ENCODE results near the gene TERF2IP. TPM values are rescaled to one million over a fixed set of nuclear protein-coding genes. Genes with fewer than 3 reads are reported as not detected.
A peak's percentile ranks its signal among the peaks of the same experiment; 100 is the strongest.

TERF2IP gene
- total and polyA plus RNA-seq, 9 of the 15 experiments (the other 6 are each of a cell fraction or from before 2014, with no cell fraction given), result 14.5 to 64.2 (median 47.0) TPM

DNA sequence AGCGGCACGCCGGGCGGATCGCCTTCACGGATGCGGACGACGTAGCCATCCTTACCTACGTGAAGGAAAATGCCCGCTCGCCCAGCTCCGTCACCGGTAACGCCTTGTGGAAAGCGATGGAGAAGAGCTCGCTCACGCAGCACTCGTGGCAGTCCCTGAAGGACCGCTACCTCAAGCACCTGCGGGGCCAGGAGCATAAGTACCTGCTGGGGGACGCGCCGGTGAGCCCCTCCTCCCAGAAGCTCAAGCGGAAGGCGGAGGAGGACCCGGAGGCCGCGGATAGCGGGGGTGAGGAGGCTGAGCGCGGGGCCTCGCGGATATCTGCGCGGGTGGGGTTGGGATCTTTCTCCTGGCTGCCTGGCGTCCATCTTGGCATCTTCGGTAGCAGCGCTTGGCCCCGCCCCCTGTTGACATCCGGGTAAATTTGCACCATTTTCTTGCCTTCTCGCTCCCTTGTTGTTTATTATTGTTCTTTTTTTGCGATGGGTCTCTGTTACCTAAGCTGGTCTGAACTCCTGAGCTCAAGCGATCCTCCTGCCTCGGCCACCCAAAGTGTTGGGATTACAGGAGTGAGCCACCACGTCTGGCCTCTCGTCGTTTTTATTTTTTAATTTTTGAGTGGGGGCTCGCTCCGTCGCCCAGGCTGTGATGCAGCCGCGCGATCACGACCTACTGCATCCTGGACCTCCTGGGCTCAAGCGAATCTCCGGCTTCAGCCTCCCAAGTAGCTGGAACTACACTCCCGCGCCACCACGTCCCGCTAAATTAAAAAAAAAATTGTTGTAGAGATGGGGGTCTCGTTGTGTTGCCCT is 898 bp downstream of the TERF2IP start (continued):
- TF ChIP-seq SFPQ (IDR thresholded peaks at IDR 0.05; ENCODE audit: low read depth, low read length) (no peak), POLR2H (tag; IDR thresholded peaks at IDR 0.05; ENCODE audit: low read depth) (no peak), ZNF232 (CRISPR knock-in tag; IDR thresholded peaks at IDR 0.05) (peak; percentile 3; the same call in 1 of the 2 replicates), RB1 (IDR thresholded peaks at IDR 0.05; ENCODE audit: low read depth) (0 out of 2 replicates have a peak, but pooled peaks have one; percentile 18), SAFB (IDR thresholded peaks at IDR 0.05; ENCODE audit: borderline replicate concordance, low read depth, low read length) (peak; percentile 53; the same call in 1 of the 2 replicates), NRF1 (conservative IDR thresholded peaks at IDR 0.05 in 1 of 2, IDR thresholded peaks at IDR 0.05 in 1 of 2) (peak; percentile 31 to 55; a peak in 2 of 4 replicates), MAFF (IDR thresholded peaks at IDR 0.05; ENCODE audit: low read length) (no peak), HMG20A (CRISPR knock-in tag; conservative IDR thresholded peaks at IDR 0.05) (no peak), EGR1 (conservative IDR thresholded peaks at IDR 0.05) (peak; percentile 46), ZNF263 (CRISPR knock-in tag; IDR thresholded peaks at IDR 0.05; ENCODE audit: borderline replicate concordance) (0 out of 2 replicates have a peak, but pooled peaks have one; percentile 29), CCAR2 (IDR thresholded peaks at IDR 0.05; ENCODE audit: low read depth, low read length) (no peak), RAD21 (CRISPR knock-in tag; conservative IDR thresholded peaks at IDR 0.05 in 1 of 2, IDR thresholded peaks at IDR 0.05 in 1 of 2) (no peak), ZBTB40 (IDR thresholded peaks at IDR 0.05) (peak; percentile 52), ZBTB40 (CRISPR knock-in tag; IDR thresholded peaks at IDR 0.05) (no peak), TAL1 (IDR thresholded peaks at IDR 0.05) (no peak)

Measured in K562 (cell line).